Choroid plexus epithelial cell (primary cell): Measurements from ENCODE around the gene VPS4B.

Experiments
- DNase-seq: peaks from one replicate; pipeline ENCODE4 v3.0.0-alpha.2; 2010; ENCODE audit warnings: low read depth
- H3K4me3 ChIP-seq: 2 replicates; pipeline ENCODE4 v1.5.1; 2011; ENCODE audit warnings: low read depth, mild to moderate bottlenecking, control low read depth, low read length, moderate library complexity
- TF ChIP-seq, protein P1 (sequence below): conservative IDR thresholded peaks from 2 replicates; pipeline ENCODE4 v1.5.1; 2011; ENCODE audit warnings: low read depth, mild to moderate bottlenecking, control low read depth, inconsistent platforms, low read length, moderate library complexity

VPS4B gene

DNA sequence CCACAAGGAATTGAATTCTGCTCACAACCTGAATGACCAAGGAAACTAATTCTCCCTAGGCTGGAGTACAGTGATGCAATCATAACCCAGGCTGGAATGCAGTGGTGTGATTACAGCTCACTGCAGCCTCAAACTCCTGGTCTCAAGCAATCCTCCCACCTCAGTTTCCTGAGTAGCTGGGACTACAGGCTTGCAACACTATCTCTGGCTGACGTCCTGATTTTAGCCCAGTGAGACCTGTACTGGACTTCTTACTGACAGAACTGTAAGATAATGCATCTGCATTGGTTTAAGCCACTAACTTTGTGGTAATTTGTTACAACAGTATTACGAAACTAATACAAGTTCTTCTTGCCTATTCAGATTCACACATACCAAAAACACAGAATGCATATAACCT, 45.7 kb downstream of the VPS4B start:
- H3K4me3 ChIP-seq, result no peak overlapping the region
- TF ChIP-seq, protein P1, sequence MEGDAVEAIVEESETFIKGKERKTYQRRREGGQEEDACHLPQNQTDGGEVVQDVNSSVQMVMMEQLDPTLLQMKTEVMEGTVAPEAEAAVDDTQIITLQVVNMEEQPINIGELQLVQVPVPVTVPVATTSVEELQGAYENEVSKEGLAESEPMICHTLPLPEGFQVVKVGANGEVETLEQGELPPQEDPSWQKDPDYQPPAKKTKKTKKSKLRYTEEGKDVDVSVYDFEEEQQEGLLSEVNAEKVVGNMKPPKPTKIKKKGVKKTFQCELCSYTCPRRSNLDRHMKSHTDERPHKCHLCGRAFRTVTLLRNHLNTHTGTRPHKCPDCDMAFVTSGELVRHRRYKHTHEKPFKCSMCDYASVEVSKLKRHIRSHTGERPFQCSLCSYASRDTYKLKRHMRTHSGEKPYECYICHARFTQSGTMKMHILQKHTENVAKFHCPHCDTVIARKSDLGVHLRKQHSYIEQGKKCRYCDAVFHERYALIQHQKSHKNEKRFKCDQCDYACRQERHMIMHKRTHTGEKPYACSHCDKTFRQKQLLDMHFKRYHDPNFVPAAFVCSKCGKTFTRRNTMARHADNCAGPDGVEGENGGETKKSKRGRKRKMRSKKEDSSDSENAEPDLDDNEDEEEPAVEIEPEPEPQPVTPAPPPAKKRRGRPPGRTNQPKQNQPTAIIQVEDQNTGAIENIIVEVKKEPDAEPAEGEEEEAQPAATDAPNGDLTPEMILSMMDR, result no peak
- peak; percentile 87 for DNase-seq

DNA sequence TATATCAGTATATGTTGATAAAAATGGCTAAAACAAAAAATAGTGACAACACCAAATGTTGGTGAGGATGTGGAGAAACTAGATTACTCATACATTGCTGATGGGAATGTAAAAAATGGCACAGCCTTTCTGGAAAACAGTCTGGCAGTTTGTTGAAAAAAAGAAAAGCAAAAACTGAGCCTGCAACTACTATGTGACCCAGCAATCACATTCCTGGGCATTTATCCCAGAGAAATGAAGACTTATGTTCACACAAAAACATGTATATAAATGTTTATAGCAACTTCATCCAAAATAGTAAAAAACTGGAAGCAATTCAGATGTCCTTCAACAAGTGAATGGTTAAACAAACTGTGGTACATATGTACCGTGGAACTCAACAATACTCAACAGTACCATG, 47.7 kb downstream of the VPS4B start:
- H3K4me3 ChIP-seq, result no peak overlapping the region
- peak; percentile 10 for DNase-seq
- TF ChIP-seq, protein P1, result no peak

- TF ChIP-seq, protein P1, result no peak
- no peak overlapping the region for H3K4me3 ChIP-seq
- no peak for DNase-seq
These were observed 49.1 kb downstream of the VPS4B start for GRCh38 chr18:63373161-63373560.

DNA sequence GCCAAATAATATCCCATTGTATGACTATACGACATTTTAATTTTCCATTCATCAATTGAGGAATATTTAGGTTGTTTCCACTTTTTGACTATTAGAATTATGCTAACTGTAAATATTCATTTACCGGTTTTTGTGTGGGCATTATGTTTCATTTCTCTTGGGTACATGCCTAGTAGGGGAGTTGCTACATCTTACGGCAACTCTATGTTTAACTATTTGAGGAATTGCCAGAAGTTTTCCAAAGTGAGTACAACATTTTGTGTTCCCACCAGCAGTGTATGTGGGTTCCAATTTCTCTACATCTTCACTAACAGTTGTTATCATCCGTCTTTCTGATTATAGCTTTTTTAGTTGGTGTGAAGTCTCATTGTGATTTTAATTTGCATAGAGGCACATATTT, 53.7 kb downstream of the VPS4B start:
- peak; percentile 22 for DNase-seq
- TF ChIP-seq, protein P1, result no peak
- H3K4me3 ChIP-seq, result no peak overlapping the region

- peak; percentile 99 for DNase-seq
- TF ChIP-seq, protein P1, result no peak
- peak within 1 kb of the TSS; percentile 93 for H3K4me3 ChIP-seq
These were observed 55.0 kb downstream of the VPS4B start, which contains the start of gene KDSR for GRCh38 chr18:63367053-63367953. Gene KDSR (minus strand): TSS chr18:63367206. CDS start chr18:63367118, 88 bp downstream.

DNA sequence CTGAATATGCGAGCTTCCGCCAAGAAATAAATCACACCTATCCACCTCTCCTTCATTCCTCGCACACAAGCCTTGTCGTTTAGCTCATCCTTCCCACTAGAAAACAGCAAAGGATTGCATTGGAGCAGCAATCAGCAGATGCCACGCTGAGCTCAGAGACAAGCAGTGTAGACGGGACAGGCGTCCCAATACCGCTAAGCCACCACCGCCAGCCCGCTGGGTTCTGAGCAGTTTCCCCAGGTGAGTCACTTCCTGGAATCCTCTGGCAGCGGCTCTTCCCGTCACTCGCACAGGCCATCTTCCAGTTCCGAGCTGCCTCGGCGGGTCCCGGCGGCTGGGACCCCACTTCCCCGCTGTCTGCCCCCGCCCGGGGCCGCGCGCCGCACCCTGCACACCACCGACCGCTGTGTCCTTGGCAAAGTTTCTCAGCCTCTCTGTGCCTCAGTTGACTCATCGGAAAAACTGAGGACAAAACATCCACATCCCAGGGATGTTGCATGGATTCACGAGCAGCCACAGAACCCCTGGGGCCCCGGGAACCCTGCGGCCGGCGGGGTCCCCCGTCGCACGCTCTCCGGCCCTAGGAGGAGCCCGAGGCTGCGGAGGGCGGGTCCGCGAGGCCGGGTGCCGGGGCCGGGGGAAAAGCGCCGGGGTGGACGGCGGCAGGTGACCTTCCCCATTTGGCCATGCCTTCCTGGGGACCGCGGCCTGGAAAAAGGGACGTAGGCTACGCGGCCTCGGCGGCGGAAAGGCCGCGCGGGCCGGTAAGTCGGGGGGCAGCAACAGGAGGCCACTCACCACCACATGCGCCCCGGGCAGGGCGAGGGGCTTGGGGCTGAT, 55.8 kb downstream of the VPS4B start:
- DNase-seq, result peak; percentile 59
- TF ChIP-seq, protein P1, result no peak
- peak overlapping the region; percentile 93 for H3K4me3 ChIP-seq
